GM13977 (cell line): ENCODE results near the gene DDX51.

Experiments
- DNase-seq: peaks from one replicate; pipeline ENCODE4 v3.0.0; 2012; ENCODE audit warnings: low spot score
- CTCF ChIP-seq: IDR thresholded peaks from 2 replicates; pipeline ENCODE4 v1.5.1; 2012; ENCODE audit warnings: mild to moderate bottlenecking, control low read depth; ENCODE audit not compliant: insufficient read depth; ENCODE audit errors: extremely low read depth, missing control alignments
- in situ Hi-C: fragments of 300-500 bp; cut with MboI; formaldehyde crosslinking; loops from one replicate; pipeline ENCODE4 v1.12.0; 2022; ENCODE audit warnings: low sequenced_read_pairs, low pct_unique_long_range_greater_than_20kb, mixed read lengths, inconsistent platforms; ENCODE audit not compliant: unreplicated experiment

Gene DDX51

GRCh38 chr12:132160601-132161035 lies 16.5 kb upstream of the DDX51 start:
- no peak for DNase-seq
- in situ Hi-C loops = no loop called here
- no peak for TF ChIP-seq CTCF

DNA sequence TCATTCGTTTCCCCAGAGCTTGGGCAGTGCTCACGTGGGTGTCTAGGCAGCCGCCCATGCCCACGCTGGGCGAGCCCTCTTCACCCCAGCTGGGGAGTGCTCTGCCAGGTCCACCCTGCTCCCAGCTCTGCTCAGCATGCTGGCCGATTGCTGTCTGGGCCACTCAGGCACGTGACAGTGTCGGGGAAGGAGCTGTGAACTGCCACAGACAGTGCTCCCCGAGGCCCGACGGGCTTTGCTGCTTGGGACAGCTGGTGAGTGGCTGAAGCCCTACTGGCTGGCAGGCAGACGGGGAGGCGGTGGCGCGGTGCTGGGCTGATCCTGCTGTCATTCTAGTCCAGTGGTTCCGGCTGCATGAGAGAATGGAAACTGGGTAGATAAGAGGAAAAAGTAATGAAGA lies 15.9 kb upstream of the DDX51 start:
- TF ChIP-seq CTCF = no peak
- no peak for DNase-seq
- in situ Hi-C loops = no loop called here

GRCh38 chr12:132159555-132160003 lies 15.5 kb upstream of the DDX51 start:
- DNase-seq = no peak

DNA sequence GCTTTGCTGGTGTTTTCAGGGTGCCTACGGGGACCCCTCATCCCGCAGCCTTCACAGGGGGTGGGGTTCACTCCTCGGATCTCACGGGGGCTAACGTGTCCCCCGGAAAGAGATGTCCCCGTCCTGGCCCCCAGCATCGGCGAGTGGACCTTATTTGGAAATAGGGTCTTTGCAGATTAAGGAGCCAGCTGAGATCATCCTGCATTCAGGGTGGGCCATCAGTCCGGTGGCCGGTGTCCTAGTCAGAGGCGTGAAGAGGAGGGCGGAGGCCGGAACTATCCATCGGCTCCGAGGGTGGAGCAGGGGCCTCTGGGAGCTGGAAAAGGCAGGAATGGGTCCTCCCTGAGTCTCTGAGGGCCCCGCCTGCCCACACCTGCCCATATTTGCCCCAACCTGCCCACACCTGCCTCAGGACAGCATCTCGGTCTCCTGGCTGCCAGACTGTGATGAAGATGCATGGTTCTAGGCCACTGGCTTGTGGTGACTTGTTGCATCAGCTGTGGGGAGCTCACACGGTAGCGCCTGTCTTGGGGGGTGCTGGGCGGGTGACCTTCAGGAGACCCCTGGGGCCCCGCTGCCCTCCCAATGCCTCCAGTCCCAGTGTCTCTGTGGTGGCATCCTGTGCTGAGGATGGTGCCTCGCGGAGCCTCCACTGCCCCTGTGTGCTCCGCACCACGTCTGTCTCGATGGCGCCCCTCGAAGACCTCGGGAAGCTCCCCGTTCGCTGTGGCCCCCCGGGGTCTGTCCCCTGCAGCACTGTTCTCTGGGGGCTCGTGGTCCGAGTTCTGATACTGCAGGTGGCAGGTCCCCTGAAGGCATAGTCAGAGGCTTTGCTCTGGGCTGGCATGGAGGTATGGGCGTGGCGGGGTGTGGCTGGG lies 14.8 kb upstream of the DDX51 start:
- TF ChIP-seq CTCF = no peak
- in situ Hi-C loops = no loop called here
- DNase-seq = no peak

More at GRCh38 chr12:132159555-132160003, 15.5 kb upstream of the DDX51 start:
- TF ChIP-seq CTCF = no peak
- in situ Hi-C loops = no loop called here

- no peak for DNase-seq
- no peak for TF ChIP-seq CTCF
- in situ Hi-C loops = no loop called here
Measured at GRCh38 chr12:132157733-132158409, 13.8 kb upstream of the DDX51 start.

GRCh38 chr12:132156573-132157325 lies 12.6 kb upstream of the DDX51 start:
- DNase-seq = no peak
- in situ Hi-C loops = no loop called here
- no peak for TF ChIP-seq CTCF
